Stimulated activated CD8-positive, alpha-beta memory T cell treated with anti-CD3 and anti-CD28 coated beads, Interleukin-4, amount 100 ng/mL, for 48 hours (primary cell): Measurements from ENCODE around the gene CES5A.
"Not testable (repeated sequence)": the region's sequence is repeated elsewhere in the genome, so short reads cannot be mapped to it uniquely, and the experiment has no call there.

ENCODE experiments used
- DNase-seq: peaks from one replicate; pipeline ENCODE4 v3.0.0-alpha.2; 2020

Gene CES5A, protein sequence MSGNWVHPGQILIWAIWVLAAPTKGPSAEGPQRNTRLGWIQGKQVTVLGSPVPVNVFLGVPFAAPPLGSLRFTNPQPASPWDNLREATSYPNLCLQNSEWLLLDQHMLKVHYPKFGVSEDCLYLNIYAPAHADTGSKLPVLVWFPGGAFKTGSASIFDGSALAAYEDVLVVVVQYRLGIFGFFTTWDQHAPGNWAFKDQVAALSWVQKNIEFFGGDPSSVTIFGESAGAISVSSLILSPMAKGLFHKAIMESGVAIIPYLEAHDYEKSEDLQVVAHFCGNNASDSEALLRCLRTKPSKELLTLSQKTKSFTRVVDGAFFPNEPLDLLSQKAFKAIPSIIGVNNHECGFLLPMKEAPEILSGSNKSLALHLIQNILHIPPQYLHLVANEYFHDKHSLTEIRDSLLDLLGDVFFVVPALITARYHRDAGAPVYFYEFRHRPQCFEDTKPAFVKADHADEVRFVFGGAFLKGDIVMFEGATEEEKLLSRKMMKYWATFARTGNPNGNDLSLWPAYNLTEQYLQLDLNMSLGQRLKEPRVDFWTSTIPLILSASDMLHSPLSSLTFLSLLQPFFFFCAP

GRCh38 chr16:55875273-55875672 lies at the start of gene CES5A:
TSS of gene CES5A (minus strand) at chr16:55875373. CDS start at chr16:55875221, 152 bp downstream.
- no peak for DNase-seq

GRCh38 chr16:55922662-55923061 lies 47.5 kb upstream of the CES5A start:
- DNase-seq, result no peak

DNA sequence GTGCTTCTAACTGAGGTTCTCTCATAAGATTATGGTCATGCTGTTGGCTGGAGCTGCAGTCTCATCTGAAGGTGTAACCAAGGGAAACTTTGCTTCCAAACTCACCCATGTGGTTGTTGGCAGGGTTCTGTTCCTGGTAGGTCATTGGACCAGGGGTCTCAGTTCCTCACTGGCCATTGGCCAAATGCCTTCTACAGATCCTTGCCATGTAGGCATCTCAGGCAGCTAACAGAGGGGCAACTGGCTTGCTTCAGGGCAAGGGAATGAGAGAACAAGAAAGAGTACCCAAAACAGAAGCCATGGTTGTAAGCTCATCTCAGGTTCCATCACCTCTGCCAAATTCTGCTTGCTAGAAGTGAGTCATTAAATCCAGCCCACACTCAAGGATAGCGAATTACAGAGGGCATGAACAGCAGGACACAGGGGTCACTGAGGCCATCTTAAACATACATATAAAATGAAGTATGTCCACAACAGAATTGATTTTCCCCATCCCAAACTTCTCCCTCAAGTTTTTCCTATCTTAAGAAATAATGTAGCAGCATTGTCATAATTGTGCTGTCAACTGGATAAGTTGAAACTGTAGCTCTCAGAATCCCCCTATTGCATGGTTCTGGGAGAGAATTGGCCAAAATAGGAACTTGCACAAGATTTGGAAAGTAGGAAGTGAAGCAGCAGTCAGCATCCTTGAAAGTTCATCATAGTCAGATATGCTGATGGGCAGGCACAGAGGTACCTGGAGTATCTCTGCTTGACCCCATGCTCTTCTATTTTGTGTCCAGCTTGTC lies 42.4 kb upstream of the CES5A start:
- DNase-seq, result no peak

DNA sequence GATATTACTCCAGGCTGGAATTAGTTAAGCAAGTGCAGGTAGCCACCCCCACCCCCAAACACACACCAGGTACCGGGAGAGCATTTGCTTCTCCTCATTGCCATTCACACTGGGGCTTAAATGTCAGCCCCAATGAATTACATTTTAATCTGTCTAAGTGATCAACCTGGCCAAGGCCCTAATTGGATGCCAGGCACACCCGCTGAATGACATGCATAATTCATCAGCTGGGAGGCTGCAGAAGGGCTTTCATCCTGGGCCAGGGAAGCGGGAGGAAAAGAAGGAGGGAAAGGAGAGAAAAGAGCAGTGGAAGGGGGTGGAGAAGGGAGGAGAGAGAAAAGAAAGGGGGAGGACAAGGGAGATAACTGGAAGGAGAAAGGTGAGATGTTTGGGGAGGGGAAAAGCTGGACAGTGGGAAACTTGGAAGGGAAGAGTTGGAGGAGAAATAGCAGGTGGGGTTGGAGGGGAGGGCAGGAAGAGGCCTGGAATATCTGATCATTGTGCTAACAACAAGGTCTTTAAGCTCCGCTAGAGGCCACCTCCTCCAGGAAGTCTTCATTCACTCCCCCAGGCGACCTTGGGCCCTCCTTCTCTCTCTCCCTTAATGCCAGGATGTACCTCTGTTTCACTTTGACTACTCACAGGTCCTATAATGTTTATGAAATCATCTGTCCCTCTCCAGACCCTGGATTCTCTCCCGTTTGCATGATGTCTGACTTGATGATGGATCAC lies 40.1 kb upstream of the CES5A start:
- DNase-seq, result no peak

DNA sequence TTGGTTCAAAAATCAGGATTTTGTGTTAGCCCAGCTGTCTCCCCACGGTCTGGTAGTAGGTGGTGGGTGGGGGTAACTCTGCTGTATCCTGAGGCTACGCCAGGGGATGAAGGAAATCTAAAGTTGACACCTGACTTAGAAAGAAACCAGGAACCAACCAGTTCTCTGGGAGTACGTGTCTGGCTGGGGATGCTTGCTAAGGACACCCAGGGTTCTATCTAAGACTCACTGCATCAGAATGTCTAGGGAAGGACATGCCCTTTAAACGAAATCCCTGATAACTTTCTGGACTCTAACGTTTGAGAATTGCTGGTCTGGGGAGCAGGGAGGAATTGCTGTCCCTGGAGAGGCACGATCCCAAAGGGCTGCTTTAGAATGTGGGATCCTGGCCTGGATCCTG lies 39.2 kb upstream of the CES5A start:
- no peak for DNase-seq

GRCh38 chr16:55913716-55914115 lies 38.5 kb upstream of the CES5A start:
- DNase-seq, result no peak

DNA sequence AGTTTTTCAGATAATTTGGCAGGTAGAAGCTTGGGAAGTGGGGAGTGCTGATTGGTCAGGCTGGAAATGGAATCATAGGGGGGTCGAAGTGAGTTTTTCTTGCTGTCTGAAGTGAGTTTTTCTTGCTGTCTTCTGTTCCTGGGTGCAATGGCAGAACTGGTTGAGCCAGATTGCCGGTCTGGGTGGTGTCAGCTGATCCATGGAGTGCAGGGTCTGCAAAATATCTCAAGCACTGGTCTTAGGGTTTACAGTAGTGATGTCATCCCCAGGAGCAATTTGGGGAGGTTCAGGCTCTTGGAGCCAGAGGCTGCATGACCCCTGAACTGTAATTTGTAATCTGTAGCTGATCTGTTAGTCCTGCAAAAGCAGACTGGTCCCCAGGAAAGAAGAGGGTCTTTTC lies 37.9 kb upstream of the CES5A start:
- not testable (repeated sequence) for DNase-seq

- no peak for DNase-seq
These were observed 36.8 kb upstream of the CES5A start for GRCh38 chr16:55912022-55912421.

- DNase-seq, result no peak
These were observed 36.4 kb upstream of the CES5A start for GRCh38 chr16:55911616-55912015.

DNA sequence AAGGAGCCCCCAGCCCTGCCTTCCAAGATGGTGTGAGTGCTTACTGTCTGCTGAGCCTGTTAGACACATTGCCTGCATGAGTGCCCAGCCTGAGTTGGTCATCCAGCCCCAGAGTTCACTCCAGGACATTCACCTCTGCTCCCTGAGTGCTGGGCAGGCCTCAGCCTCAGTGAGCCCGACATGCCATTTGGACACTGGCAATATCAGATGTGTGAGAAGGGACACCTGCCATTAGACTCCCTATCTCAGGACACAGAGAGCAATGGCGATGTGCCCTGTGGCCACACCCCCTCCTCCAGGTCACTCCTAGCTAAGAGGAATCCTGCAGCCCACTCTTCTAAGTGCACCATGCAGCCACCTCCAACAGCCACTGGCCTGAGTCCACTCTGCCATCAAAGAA lies 34.7 kb upstream of the CES5A start:
- DNase-seq, result no peak

GRCh38 chr16:55908641-55909040 lies 33.5 kb upstream of the CES5A start:
- DNase-seq, result no peak

GRCh38 chr16:55907661-55908060 lies 32.5 kb upstream of the CES5A start:
- DNase-seq, result no peak

- DNase-seq, result no peak
These were observed 30.9 kb upstream of the CES5A start for GRCh38 chr16:55906123-55906522.

- no peak for DNase-seq
These were observed 30.5 kb upstream of the CES5A start for GRCh38 chr16:55905651-55906050.

DNA sequence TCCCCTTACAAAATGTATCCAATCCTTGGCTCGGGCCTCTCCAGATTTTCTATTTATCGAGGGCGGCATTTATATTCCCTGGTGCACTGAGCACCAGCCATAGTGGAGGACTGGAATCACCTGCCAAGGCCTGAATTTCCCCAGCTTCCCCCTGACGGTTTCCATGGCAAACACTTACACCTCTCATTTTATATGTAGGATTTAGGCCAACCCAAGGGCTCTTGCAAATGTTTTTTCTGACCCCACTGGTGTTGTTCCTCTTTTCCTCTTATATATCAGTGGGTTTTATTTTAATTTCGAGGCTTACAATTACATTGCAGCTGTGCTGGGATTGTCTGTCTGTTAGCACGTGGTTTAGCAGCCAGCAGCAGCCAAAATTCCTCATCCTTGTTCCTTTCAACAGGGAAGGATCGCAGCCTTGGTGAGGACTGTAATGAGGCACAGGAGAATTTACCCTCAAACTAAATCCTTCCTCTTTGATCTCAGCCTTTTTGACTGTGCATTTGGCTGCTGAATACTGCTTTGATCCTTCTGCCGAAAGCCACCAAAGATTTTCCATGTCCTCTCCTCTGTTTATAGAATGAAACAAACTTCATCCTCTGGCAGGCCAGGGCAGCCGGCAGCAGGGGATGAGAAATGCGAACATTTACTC lies 26.5 kb upstream of the CES5A start:
- DNase-seq, result no peak

- no peak for DNase-seq
These were observed 25.6 kb upstream of the CES5A start for GRCh38 chr16:55900616-55901393.

DNA sequence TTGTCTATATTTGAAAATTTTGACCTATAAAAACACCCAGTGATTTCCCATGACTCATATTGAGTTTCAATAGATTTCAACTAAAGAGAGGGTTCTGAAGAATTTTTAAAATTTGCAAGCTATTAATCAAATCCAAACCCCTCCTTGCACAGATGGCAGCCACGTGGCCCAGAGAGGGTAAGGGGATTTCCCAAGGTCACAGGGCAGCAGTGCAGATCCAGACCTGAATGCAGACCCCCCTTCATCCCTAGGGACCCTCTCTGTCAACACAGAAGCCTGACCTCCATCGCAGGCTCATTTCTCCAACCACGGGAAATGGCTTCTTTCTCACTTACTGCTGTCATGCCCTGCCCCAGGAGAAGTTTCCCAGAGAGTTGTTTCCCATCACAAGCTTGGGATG lies 24.7 kb upstream of the CES5A start:
- no peak for DNase-seq

DNA sequence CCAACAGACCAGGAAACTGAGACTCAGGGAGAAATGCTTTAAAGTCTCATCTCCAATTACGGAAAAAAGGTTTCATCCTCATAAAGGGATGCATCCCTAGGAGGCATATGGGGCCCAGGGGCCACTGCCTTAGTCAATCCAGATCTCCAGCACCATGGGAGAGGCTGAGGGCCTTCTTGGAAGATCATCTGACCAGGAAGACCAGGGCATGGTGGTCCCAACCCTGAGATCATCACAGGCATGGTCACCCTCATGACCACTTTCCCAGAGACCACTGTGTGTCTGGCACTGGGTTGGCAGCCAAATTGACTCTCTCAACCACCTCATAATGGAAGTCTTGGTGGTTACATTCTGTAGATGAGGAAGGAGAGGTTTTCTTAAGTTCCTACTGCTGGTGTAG lies 23.4 kb upstream of the CES5A start:
- no peak for DNase-seq

GRCh38 chr16:55892821-55893220 lies 17.6 kb upstream of the CES5A start:
- no peak for DNase-seq

- no peak for DNase-seq
These were observed 14.3 kb upstream of the CES5A start for GRCh38 chr16:55889518-55889917.

DNA sequence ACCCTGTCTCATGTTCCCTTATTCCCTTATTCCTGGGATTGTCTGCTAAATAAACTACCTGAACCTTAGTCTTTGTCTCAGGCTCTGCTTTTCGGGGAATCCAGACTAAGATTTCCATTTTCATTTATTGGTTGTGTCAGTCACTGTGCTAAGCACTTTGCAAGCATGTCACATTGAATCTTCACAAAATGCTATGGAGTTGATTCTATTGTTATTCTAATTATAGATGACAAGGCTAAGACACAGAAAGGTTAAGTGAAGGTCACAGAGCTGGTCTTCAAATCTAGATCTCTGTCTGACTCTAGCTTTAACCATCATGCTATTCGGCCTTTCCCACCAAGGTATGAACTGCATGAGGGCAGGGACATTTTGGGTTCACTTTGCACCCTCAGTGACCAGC lies 13.4 kb upstream of the CES5A start:
- no peak for DNase-seq

DNA sequence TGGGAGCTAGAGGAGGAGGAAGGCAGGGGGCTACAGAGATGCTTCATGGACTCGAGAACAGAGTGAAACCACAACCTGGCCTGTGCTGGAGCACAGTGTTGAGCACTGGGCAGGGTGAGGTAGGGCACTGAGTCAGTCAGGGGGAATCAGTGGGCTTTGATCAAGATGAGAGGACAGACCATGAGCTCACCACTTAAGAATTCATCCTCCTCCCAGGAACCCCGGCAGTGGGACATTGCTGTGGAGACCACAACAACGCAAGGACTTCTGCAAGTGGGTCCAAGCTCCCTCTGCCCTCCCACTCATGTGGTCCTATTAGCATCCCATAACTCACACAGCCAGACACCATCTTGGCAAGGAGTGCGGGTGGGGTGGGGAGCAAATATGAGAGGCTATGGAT lies 1.7 kb upstream of the CES5A start:
- no peak for DNase-seq
